22Rv1 (cell line): ENCODE data around the gene CRYBG1.

ENCODE experiments used
- CTCF ChIP-seq: fragments of 450-650 bp; IDR thresholded peaks from 2 replicates; pipeline ENCODE4 v1.5.1; 2017; ENCODE audit warnings: mild to moderate bottlenecking
- ZFX ChIP-seq: fragments of 450-650 bp; IDR thresholded peaks from 2 replicates; pipeline ENCODE4 v1.6.1; 2017; ENCODE audit warnings: antibody characterized with exemption, borderline replicate concordance

GRCh38 chr6:106370639-106371038 is 10.1 kb downstream of the CRYBG1 start:
- TF ChIP-seq CTCF (no peak), ZFX (no peak)
